Measurements from ENCODE around the gene NUMBL. TPM values are rescaled to one million over a fixed set of nuclear protein-coding genes. Genes with fewer than 3 reads are reported as not detected.

Gene NUMBL
- total and polyA plus RNA-seq, 9 of the 15 experiments (the other 6 are each of a cell fraction or from before 2014, with no cell fraction given) = 0.39 to 38.6 (median 6.6) TPM

- TF ChIP-seq, protein P1, sequence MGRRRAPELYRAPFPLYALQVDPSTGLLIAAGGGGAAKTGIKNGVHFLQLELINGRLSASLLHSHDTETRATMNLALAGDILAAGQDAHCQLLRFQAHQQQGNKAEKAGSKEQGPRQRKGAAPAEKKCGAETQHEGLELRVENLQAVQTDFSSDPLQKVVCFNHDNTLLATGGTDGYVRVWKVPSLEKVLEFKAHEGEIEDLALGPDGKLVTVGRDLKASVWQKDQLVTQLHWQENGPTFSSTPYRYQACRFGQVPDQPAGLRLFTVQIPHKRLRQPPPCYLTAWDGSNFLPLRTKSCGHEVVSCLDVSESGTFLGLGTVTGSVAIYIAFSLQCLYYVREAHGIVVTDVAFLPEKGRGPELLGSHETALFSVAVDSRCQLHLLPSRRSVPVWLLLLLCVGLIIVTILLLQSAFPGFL (CRISPR knock-in tag; IDR thresholded peaks at IDR 0.05) = no peak
- TF ChIP-seq CBX5 (IDR thresholded peaks at IDR 0.05; ENCODE audit: borderline replicate concordance, low read depth) (0 out of 2 replicates have a peak, but pooled peaks have one; percentile 40), ZNF740 (CRISPR knock-in tag; IDR thresholded peaks at IDR 0.05) (no peak), ZNF740 (tag; IDR thresholded peaks at IDR 0.05) (no peak), NCOA4 (IDR thresholded peaks at IDR 0.05; ENCODE audit: partially characterized antibody) (no peak), ZNF609 (CRISPR knock-in tag; IDR thresholded peaks at IDR 0.05; ENCODE audit: borderline replicate concordance) (no peak; the same call in 1 of the 2 replicates), SRF (CRISPR knock-in tag; IDR thresholded peaks at IDR 0.05) (no peak), SETDB1 (IDR thresholded peaks at IDR 0.05; ENCODE audit: low read length) (peak; percentile 64), BCOR (IDR thresholded peaks at IDR 0.05) (no peak), ESRRA (IDR thresholded peaks at IDR 0.05; ENCODE audit: borderline replicate concordance, low read depth) (no peak; the same call in 1 of the 2 replicates), RAD21 (CRISPR knock-in tag; conservative IDR thresholded peaks at IDR 0.05 in 1 of 2, IDR thresholded peaks at IDR 0.05 in 1 of 2) (0 out of 4 replicates have a peak, but pooled peaks of 1 of the 2 experiments have one; percentile 1)
- TF ChIP-seq, protein P2, sequence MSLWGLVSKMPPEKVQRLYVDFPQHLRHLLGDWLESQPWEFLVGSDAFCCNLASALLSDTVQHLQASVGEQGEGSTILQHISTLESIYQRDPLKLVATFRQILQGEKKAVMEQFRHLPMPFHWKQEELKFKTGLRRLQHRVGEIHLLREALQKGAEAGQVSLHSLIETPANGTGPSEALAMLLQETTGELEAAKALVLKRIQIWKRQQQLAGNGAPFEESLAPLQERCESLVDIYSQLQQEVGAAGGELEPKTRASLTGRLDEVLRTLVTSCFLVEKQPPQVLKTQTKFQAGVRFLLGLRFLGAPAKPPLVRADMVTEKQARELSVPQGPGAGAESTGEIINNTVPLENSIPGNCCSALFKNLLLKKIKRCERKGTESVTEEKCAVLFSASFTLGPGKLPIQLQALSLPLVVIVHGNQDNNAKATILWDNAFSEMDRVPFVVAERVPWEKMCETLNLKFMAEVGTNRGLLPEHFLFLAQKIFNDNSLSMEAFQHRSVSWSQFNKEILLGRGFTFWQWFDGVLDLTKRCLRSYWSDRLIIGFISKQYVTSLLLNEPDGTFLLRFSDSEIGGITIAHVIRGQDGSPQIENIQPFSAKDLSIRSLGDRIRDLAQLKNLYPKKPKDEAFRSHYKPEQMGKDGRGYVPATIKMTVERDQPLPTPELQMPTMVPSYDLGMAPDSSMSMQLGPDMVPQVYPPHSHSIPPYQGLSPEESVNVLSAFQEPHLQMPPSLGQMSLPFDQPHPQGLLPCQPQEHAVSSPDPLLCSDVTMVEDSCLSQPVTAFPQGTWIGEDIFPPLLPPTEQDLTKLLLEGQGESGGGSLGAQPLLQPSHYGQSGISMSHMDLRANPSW (CRISPR knock-in tag; IDR thresholded peaks at IDR 0.05) = no peak
These were observed 66.8 kb downstream of the NUMBL start (continued) for GRCh38 chr19:40623403-40624251.

All from K562 (cell line).